SIG-M5 treated with dmso at 0.1 percent for 504 hours (cell line): ENCODE data around the gene PTPN3.
"Not testable (repeated sequence)": the region's sequence is repeated elsewhere in the genome, so short reads cannot be mapped to it uniquely, and the experiment has no call there.

Experiments used
- DNase-seq: peaks from one replicate; lab custom pipeline; 2025; ENCODE audit not compliant: unreplicated experiment; lab: John Stamatoyannopoulos, UW

The PTPN3 gene, protein sequence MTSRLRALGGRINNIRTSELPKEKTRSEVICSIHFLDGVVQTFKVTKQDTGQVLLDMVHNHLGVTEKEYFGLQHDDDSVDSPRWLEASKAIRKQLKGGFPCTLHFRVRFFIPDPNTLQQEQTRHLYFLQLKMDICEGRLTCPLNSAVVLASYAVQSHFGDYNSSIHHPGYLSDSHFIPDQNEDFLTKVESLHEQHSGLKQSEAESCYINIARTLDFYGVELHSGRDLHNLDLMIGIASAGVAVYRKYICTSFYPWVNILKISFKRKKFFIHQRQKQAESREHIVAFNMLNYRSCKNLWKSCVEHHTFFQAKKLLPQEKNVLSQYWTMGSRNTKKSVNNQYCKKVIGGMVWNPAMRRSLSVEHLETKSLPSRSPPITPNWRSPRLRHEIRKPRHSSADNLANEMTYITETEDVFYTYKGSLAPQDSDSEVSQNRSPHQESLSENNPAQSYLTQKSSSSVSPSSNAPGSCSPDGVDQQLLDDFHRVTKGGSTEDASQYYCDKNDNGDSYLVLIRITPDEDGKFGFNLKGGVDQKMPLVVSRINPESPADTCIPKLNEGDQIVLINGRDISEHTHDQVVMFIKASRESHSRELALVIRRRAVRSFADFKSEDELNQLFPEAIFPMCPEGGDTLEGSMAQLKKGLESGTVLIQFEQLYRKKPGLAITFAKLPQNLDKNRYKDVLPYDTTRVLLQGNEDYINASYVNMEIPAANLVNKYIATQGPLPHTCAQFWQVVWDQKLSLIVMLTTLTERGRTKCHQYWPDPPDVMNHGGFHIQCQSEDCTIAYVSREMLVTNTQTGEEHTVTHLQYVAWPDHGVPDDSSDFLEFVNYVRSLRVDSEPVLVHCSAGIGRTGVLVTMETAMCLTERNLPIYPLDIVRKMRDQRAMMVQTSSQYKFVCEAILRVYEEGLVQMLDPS

GRCh38 chr9:109498195-109499092 is at the start of gene PTPN3:
Gene PTPN3 (minus strand): TSS chr9:109498307. CDS start chr9:109463434, 34,873 bp downstream.
- no peak for DNase-seq

DNA sequence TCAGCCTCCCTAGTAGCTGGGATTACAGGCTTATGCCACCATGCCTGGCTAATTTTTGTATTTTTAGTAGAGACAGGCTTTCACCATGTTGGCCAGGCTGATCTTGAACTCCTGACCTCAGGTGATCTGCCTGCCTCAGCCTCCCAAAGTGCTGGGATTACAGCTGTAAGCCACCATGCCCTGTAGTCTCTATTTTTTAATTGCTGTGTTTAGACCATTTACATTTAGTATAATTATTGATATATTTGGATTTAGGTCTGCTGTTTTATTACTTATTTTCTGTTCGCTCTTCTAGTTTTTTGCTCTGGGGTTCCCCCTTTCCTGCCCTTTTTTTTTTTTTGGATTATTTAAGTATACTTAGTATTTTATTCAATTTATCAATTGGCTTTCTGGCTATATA is 46.8 kb upstream of the PTPN3 start:
- DNase-seq: not testable (repeated sequence)

DNA sequence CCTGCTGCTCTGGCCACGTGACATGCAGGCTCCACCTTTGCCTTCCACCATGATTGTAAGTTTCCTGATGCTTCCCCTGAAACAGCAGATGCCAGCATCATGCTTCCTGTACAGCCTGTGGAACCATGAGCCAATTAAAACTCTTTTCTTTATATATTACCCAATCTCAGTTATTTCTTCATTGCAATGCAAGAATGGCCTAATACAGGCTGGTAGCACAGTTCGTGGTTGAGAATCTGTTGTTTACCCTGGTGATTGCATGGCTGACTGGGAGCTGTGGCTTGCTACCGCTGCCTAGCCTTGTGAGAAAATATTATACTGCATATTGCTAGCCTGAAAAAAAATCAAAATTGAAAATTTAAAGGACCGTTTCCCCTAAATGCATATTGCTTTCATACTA is 44.8 kb upstream of the PTPN3 start:
- DNase-seq: peak; percentile 5

- peak; percentile 7 for DNase-seq
Measured at GRCh38 chr9:109538346-109538745, 40.2 kb upstream of the PTPN3 start.

DNA sequence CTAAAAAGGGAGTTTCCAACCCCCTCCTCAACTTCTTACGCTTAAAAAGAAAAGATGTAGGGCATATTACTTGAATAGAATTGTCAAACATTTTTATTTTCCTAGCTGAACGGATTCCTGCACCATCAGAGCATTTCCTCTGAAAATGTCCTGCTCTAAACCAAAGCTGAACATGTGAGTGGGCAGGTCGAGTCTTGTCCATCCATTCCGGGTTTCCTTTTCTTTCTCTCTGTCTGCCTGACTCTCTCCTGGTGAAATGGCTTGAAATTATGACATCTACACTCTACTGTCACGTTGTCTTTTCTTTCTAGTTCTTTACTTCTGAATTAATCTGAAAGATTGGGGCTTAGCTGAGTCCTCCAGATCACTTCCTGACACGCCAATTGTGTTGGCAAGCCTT is 39.2 kb upstream of the PTPN3 start:
- DNase-seq: no peak

GRCh38 chr9:109536859-109537258 is 38.8 kb upstream of the PTPN3 start:
- DNase-seq: no peak

DNA sequence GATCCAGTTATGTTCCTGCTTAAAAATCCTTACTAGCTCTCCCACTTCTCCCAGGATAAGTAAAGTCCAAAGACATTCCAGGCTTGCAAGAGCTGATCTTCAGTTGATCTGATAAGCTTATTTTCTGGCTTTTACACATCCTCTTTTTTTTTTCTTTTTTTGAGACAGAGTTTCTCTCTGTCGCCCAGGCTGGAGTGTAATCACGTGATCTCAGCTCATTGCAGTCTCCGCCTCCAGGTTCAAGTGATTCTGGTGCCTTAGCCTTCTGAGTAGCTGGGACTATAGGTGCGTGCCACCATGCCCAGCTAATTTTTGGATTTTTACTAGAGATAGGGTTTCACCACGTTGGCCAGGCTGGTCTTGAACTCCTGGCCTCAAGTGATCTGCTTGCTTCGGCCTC is 37.3 kb upstream of the PTPN3 start:
- no peak for DNase-seq

GRCh38 chr9:109534151-109534550 is 36.0 kb upstream of the PTPN3 start:
- no peak for DNase-seq

DNA sequence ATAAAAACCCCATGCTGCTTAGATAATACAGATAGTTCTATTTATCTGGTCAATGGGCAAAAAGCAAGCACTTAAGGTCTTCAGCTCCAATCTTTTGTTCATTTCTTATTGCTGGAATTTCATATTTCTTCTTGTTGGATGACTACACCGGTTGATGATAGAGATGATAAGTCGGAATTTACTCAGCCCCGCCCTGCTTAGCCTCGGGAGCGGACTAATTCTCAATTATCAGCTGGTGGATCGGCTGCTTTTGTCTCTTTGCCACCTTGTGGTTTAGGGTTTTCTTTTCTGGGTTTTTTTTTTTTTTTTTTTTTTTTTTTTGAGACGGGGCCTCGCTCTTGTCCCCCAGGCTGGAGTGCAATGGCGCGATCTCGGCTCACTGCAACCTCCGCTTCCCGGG is 34.5 kb upstream of the PTPN3 start:
- not testable (repeated sequence) for DNase-seq

DNA sequence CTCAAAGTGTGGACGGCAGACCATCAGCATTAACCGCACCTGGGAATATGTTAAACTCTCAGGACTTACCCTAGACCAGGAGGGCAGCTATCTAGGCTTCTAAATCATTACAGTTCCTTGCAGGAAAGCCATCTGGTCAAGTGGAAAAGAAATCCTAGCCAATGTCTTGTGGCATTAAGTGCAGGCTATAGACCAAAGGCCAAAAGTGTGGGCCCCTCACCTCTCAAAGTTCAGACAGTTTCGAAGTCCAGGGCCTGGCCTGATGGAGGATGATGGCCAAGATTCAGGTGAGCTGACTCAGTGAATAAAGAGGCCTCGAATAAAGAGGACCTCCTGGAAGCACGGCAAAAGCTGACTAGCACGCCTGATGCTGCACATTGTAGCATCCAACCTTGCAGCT is 24.0 kb upstream of the PTPN3 start:
- DNase-seq: no peak

DNA sequence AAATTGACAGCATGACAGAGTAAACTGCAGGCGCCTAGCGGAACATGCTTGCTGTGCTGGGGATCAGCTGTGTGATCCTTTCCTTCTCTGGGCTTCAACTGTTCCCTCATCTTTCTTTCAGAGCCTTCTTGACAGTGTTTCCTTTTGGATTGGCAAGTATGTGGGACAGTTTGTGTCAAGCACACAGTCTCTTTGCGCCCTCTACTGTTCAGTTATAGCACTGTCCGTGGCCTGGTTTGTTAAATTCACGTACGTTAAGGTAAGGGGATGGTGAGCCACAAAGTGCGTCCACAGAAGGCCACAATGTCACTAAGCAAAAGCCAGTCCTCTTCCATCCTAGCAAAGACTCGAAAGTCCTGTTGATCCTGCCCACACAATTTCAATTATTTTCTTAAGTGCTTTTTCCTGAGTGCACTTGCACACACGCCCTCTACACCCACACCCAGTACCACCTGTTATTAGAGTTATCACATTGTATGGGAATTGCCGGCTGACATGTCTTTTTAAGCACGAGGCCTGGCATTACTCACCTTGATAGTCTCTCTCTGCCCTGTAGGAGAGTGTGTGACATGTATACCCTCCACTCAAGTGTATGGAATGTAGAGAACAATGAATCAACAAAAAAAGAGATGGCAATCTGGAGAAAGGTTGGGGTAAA is 22.5 kb upstream of the PTPN3 start:
- peak; percentile 70 for DNase-seq

DNA sequence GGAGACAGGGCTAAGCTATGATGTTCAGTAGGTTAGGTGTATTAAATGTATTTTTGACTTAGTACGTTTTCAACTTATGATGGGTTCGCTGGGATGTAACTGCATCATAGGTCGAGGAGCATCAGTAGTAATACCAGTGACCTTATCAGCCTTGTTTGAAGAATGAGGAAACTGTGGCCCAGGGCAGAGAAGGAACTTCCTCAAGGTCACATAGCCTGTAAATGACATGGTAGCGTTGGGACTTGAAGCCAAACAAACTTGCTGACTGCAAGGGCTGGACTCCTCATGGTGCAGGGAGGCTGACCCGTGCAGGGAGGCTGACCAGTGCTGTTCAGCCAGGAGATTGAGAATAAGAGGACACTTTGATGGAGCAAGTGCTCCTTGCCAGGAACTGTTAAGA is 21.3 kb upstream of the PTPN3 start:
- peak; percentile 36 for DNase-seq

GRCh38 chr9:109518621-109519335 is 20.7 kb upstream of the PTPN3 start:
- DNase-seq: no peak

GRCh38 chr9:109517901-109518377 is 19.8 kb upstream of the PTPN3 start:
- no peak for DNase-seq

DNA sequence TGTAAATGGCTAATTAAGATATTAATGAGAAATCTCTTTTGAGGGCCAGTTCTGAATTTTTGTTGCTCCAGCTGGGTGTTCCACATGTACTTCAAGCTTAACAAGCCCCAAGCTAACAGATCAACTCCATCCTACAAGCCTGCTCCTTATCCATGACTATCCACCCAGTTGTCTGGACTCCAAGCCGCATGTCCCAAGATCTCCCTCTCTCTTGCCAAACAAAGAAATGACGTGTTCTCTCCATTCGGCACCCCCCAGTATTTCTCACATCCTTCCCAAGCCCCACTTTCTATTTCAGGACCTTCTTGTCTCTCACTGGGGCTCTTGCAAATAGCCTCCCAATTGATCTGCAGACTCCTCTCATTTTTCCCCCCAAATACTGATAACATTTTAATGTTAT is 15.8 kb upstream of the PTPN3 start:
- DNase-seq: no peak

DNA sequence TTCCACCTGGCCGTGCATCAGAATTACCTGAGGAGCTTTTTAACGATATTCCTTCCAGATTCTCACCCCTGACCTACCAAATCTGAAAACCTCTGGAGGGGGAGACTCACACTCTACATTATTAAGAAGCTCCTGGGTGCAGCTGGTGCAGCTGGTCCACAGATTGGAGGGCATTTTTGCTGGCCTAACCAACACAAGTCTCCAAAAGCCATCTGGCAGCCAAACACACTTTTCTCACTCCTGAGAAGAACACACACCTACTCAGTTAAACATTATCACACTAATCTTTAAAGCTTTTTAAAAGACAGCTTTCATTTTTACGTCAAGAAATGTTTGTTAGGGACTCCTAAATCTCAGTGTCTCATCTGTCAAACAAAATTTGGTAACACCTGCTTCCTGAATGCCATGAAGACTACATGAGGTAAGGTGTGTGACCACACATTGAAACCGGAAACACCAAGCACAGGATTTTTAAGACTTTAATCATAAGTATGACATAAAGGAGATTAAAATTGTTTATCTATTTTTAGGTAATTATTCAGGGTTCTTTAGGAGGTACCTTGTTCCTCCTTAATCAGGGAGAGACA is 14.2 kb upstream of the PTPN3 start:
- no peak for DNase-seq

- no peak for DNase-seq
Measured at GRCh38 chr9:109510506-109510905, 12.4 kb upstream of the PTPN3 start.

DNA sequence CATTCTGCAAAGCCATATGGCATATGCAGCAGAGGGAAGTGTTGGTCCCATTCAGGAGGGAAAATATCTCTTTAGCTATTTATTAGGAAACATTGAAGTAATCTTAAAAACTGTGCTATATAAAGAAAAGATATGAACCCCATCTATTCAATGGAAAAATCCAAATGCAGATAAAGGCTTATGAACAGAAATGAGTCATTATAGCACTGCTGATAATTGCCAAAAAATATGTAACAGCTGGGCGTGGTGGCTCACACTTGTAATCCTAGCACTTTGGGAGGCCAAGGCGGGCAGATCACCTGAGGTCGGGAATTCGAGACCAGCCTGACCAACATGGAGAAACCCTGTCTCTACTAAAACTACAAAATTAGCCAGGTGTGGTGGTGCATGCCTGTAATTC is 11.9 kb upstream of the PTPN3 start:
- not testable (repeated sequence) for DNase-seq

GRCh38 chr9:109509611-109510010 is 11.5 kb upstream of the PTPN3 start:
- DNase-seq: no peak
